ENCODE results near the gene MMP7. TPM values are rescaled to one million over a fixed set of nuclear protein-coding genes. Genes with fewer than 3 reads are reported as not detected.
A peak's percentile ranks its signal among the peaks of the same experiment; 100 is the strongest.

MMP7 gene
- total RNA-seq, 4 donors from 2014 or later: not detected

DNA sequence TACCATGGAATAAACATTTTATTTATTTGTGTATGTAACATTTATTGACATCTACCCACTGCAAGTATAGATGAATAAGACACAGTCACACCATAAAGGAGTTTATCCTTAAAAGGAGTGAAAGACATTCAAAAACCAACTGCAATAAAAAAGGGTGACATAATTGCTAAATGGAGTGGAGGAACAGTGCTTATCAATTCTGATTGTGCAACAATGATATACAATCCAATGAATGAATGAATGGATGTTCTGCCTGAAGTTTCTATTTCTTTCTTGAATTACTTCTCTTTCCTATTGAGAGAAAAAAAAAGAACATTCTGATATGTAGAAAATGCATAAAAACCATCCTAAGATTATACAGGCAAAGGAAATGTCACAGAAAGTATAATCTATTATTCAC is 10.0 kb downstream of the MMP7 start:
- in situ Hi-C loops (cut with MboI; ENCODE audit: low pct_ligation_motif_present in 1 of 4, low pct_unique_long_range_greater_than_20kb in 1 of 4, low sequenced_read_pairs in 3 of 4): no loop called here
- Histone ChIP-seq H3K27me3 (no peaks in the 10 kb centered on the region), H3K4me1 (no peaks in the 10 kb centered on the region), H3K27ac (no peak overlapping the region), H3K9me3 (no peaks in the 10 kb centered on the region), H3K36me3 (no peaks in the 10 kb centered on the region), H3K4me3 (no peak overlapping the region)
- DNase-seq: no peak
- intact Hi-C loops (cut with DNase I; ENCODE audit: low total_unique reads): no loop called here
- no peak for TF ChIP-seq POLR2A (IDR thresholded peaks at IDR 0.05)

- H3K27ac ChIP-seq: no peak overlapping the region
- 93% methylated on average over 3 of the region's 3 CpGs for WGBS, 2 donors (ENCODE audit: low coverage in 1 of 2)
- peaks cover 0 to 9% (median 0%) of the 10 kb centered on the region in 4 donors for H3K4me1 ChIP-seq
- in situ Hi-C loops (cut with MboI; ENCODE audit: low pct_ligation_motif_present in 1 of 4, low pct_unique_long_range_greater_than_20kb in 1 of 4, low sequenced_read_pairs in 3 of 4): no loop called here
- no peaks in the 10 kb centered on the region for H3K27me3 ChIP-seq
- intact Hi-C loops (cut with DNase I; ENCODE audit: low total_unique reads): no loop called here
- H3K9me3 ChIP-seq: no peaks in the 10 kb centered on the region
- no peaks in the 10 kb centered on the region for H3K36me3 ChIP-seq
- H3K4me3 ChIP-seq: no peak overlapping the region
- no peak for DNase-seq
- TF ChIP-seq POLR2AphosphoS5 (IDR thresholded peaks at IDR 0.05): no peak
- no peak for TF ChIP-seq POLR2A (IDR thresholded peaks at IDR 0.05)
- TF ChIP-seq CTCF (IDR thresholded peaks at IDR 0.05): no peak
- no peak for TF ChIP-seq EP300 (IDR thresholded peaks at IDR 0.05; ENCODE audit: low read depth)
These were observed 12.1 kb downstream of the MMP7 start for GRCh38 chr11:102518296-102519094.

DNA sequence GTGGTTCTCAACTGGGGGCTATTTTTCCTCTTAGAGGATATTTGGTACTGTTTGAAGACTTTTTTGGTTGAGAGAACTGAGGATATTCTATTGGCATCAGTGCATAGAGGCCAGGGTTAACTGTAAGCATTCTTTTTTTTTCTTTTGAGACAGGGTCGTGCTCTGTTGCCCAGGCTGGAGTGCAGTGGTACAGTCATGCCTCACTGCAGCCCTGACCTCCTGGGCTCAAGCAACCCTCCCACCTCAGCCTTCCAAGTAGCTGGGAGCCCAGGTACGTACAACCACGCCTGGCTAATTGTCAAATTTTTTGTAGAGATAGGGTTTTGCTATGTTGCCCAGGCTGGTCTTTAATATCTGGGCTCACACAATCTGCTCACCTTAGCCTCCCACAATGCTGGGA is 12.9 kb downstream of the MMP7 start:
- Histone ChIP-seq H3K9me3 (no peaks in the 10 kb centered on the region), H3K4me1 (peaks cover 0 to 9% (median 0%) of the 10 kb centered on the region in 4 donors), H3K36me3 (no peaks in the 10 kb centered on the region), H3K27me3 (no peaks in the 10 kb centered on the region), H3K4me3 (no peak overlapping the region), H3K27ac (no peak overlapping the region)
- WGBS, 2 donors (ENCODE audit: low coverage in 1 of 2): 82 to 86% methylated on average over 1 to 3 of the region's 3 CpGs
- intact Hi-C loops (cut with DNase I; ENCODE audit: low total_unique reads) (no loop called here), in situ Hi-C loops (cut with MboI; ENCODE audit: low pct_ligation_motif_present in 1 of 4, low pct_unique_long_range_greater_than_20kb in 1 of 4, low sequenced_read_pairs in 3 of 4) (no loop called here)
- DNase-seq: no peak
- TF ChIP-seq POLR2AphosphoS5 (IDR thresholded peaks at IDR 0.05): no peak
- TF ChIP-seq CTCF (IDR thresholded peaks at IDR 0.05): no peak
- TF ChIP-seq POLR2A (IDR thresholded peaks at IDR 0.05): no peak
- no peak for TF ChIP-seq EP300 (IDR thresholded peaks at IDR 0.05; ENCODE audit: low read depth)

- no peaks in the 10 kb centered on the region for H3K9me3 ChIP-seq
- H3K4me3 ChIP-seq: no peak overlapping the region
- H3K36me3 ChIP-seq: no peaks in the 10 kb centered on the region
- no peak for TF ChIP-seq POLR2AphosphoS5 (IDR thresholded peaks at IDR 0.05)
- TF ChIP-seq EP300 (IDR thresholded peaks at IDR 0.05; ENCODE audit: low read depth): no peak
- TF ChIP-seq CTCF (IDR thresholded peaks at IDR 0.05): no peak
- H3K27ac ChIP-seq: no peak overlapping the region
- DNase-seq: no peak
- intact Hi-C loops (cut with DNase I; ENCODE audit: low total_unique reads) (no loop called here), in situ Hi-C loops (cut with MboI; ENCODE audit: low pct_ligation_motif_present in 1 of 4, low pct_unique_long_range_greater_than_20kb in 1 of 4, low sequenced_read_pairs in 3 of 4) (no loop called here)
- WGBS, 2 donors (ENCODE audit: low coverage in 1 of 2): 90 to 93% methylated on average over 2 to 4 of the region's 4 CpGs
- peaks cover 0 to 9% (median 0%) of the 10 kb centered on the region in 4 donors for H3K4me1 ChIP-seq
- H3K27me3 ChIP-seq: no peaks in the 10 kb centered on the region
These were observed 14.4 kb downstream of the MMP7 start for GRCh38 chr11:102516179-102516578.

DNA sequence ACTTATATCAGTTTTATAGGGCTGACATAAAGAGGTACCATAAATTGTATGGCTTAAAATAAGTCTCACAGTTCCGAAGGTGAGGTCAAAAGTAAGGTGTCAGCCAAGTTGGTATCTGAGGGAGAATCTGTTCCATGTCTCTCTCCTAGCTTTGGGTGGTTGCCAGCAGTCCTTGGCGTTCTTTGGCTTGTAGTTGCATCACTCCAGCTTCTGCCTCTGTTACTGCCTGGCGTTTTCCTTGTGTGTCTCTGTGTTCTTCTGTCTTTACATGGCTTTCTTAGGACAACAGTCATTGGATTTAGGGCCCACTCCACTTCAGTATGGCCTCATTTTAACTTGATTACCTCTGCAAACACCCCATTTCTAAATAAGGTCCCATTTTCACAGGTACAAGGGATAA is 16.7 kb downstream of the MMP7 start:
- H3K4me1 ChIP-seq: peaks cover 0 to 9% (median 0%) of the 10 kb centered on the region in 4 donors
- intact Hi-C loops (cut with DNase I; ENCODE audit: low total_unique reads): no loop called here
- no peaks in the 10 kb centered on the region for H3K9me3 ChIP-seq
- H3K36me3 ChIP-seq: no peaks in the 10 kb centered on the region
- DNase-seq: peak; percentile 70
- peak overlapping the region in 2 of 4 donors; percentile 53 to 65 for H3K27ac ChIP-seq
- no peak for TF ChIP-seq CTCF (IDR thresholded peaks at IDR 0.05)
- TF ChIP-seq POLR2AphosphoS5 (IDR thresholded peaks at IDR 0.05): peak in 2 of 3 donors; percentile 31 to 55
- TF ChIP-seq EP300 (IDR thresholded peaks at IDR 0.05; ENCODE audit: low read depth): peak; percentile 3
- in situ Hi-C loops (cut with MboI; ENCODE audit: low pct_ligation_motif_present in 1 of 4, low pct_unique_long_range_greater_than_20kb in 1 of 4, low sequenced_read_pairs in 3 of 4): no loop called here
- 22 to 34% methylated on average over 2 to 3 of the region's 3 CpGs for WGBS, 2 donors (ENCODE audit: low coverage in 1 of 2)
- no peak overlapping the region for H3K4me3 ChIP-seq
- H3K27me3 ChIP-seq: no peaks in the 10 kb centered on the region
